Eye (tissue), 1 donor: ENCODE results near the gene PYGL.

Source experiments
- DNase-seq: peaks from one replicate; pipeline ENCODE4 v3.0.0-alpha.2; 2015

The PYGL gene

GRCh38 chr14:50871228-50871627 lies 73.1 kb downstream of the PYGL start:
- no peak for DNase-seq

- peak; percentile 72 for DNase-seq
Observed at GRCh38 chr14:50865391-50866076, 78.7 kb downstream of the PYGL start.

GRCh38 chr14:50864946-50865345 lies 79.3 kb downstream of the PYGL start:
- peak; percentile 63 for DNase-seq

DNA sequence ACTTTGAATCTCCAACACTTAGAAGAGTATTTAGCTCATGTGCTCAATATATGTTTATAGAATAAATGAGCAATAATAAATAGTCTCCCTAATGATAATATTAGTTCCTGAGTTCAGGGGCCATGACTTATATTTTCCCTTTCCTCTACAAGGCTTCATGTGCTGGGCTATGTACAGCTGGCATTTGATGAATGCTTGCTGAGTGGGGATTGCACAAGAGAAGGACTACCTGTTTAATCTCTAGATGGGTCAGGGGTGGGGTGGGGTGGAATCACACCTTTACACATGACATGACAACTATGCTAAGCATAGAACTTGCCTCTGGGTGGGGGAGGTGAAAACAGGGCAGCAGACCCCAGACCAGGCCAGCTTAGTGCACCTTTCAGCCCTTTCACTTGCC lies 80.0 kb downstream of the PYGL start:
- DNase-seq, result no peak

- no peak for DNase-seq
Observed at GRCh38 chr14:50862036-50862570, 82.2 kb downstream of the PYGL start.

DNA sequence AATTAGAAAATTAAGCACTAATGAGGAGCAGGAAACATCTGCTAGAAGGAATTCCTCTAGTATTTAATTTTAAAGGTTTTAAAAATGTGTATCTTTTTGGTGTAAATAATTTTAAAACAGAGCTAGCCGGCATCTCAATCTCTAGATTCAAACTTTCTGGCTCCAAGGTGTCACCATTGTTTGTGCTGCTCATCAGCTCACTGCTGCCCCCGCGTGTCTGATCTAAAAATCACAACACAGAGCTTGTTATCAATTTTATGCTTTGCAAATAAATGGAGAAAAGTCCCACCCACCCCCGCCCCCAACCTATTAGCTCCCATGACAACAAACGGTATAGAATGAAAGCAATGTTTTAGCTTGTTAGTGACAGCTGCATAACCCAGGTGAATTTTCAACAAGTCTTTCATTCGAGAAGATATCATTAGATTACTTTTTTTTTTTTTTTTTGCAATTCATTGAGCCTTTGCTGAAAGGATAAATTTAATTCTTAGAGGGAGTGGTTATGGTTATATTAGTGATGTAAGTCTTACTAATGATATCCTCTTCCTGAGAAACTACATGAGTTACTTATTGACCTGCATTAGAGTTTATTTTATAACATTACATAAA lies 83.7 kb downstream of the PYGL start:
- DNase-seq, result peak; percentile 97

GRCh38 chr14:50859296-50859624 lies 85.0 kb downstream of the PYGL start:
- no peak for DNase-seq

- no peak for DNase-seq
Observed at GRCh38 chr14:50856660-50857059, 87.6 kb downstream of the PYGL start.

GRCh38 chr14:50855558-50855957 lies 88.7 kb downstream of the PYGL start:
- DNase-seq, result no peak
